MCF 10A (cell line): ENCODE results near the gene ADCY5. TPM values are rescaled to one million over a fixed set of nuclear protein-coding genes. Genes with fewer than 3 reads are reported as not detected.
A peak's percentile ranks its signal among the peaks of the same experiment; 100 is the strongest.

Source experiments
- BruUV-seq: library from RNA; stranded (reverse); fragments of 400-500 nt; replicated peaks from 2 replicates; lab custom pipeline; 2021; lab: Mats Ljungman, UMichigan
- CTCF ChIA-PET: fragments of 300-600 bp; sonication (Branson Sonifier 250); formaldehyde crosslinking; extraction: SDS; loops from one replicate; lab custom pipeline; 2021; ENCODE audit warnings: antibody characterized with exemption, inconsistent platforms; lab: Yijun Ruan, JAX
- POLR2A ChIA-PET: fragments of 300-600, 350-650 bp; sonication (Branson Sonifier 250); formaldehyde crosslinking; extraction: SDS; loops from one replicate; lab custom pipeline; 2020; ENCODE audit warnings: antibody characterized with exemption, inconsistent platforms; lab: Yijun Ruan, JAX
- DNase-seq: peaks from one replicate; pipeline ENCODE4 v3.0.0-alpha.2; 2018; ENCODE audit not compliant: unreplicated experiment
- H3K27ac Mint-ChIP-seq: one replicate; pipeline ENCODE4 v1.8.0; 2022; ENCODE audit warnings: mild to moderate bottlenecking, low read depth, mixed read lengths; ENCODE audit not compliant: unreplicated experiment
- H3K27me3 Mint-ChIP-seq: one replicate; pipeline ENCODE4 v1.8.0; 2022; ENCODE audit warnings: mixed read lengths; ENCODE audit not compliant: insufficient read depth, unreplicated experiment
- H3K36me3 Mint-ChIP-seq: one replicate; pipeline ENCODE4 v1.8.0; 2022; ENCODE audit warnings: mild to moderate bottlenecking, moderate library complexity, mixed read lengths; ENCODE audit not compliant: insufficient read depth, unreplicated experiment
- H3K4me1 Mint-ChIP-seq: one replicate; pipeline ENCODE4 v1.8.0; 2022; ENCODE audit warnings: mixed read lengths; ENCODE audit not compliant: insufficient read depth, unreplicated experiment
- H3K4me3 Mint-ChIP-seq: one replicate; pipeline ENCODE4 v1.8.0; 2022; ENCODE audit warnings: mild to moderate bottlenecking, moderate library complexity, mixed read lengths; ENCODE audit not compliant: unreplicated experiment
- H3K9me3 Mint-ChIP-seq: one replicate; pipeline ENCODE4 v1.8.0; 2022; ENCODE audit warnings: mixed read lengths; ENCODE audit not compliant: unreplicated experiment
- CTCF ChIP-seq: fragments of 200-600 bp; IDR thresholded peaks from one replicate; pipeline ENCODE4 v1.8.0; 2022; ENCODE audit warnings: antibody characterized with exemption, mild to moderate bottlenecking; ENCODE audit not compliant: unreplicated experiment
- intact Hi-C: fragments of 100-400 bp; cut with micrococcal nuclease; formaldehyde crosslinking; loops from 2 replicates; pipeline ENCODE4 v1.14.1; 2022
- total RNA-seq: library from RNA; stranded (reverse); gene quantifications from 2 replicates; pipeline ENCODE4 v1.2.3, GENCODE V29; 2022

ADCY5 gene
- total RNA-seq, 1 experiment from 2014 or later = not detected

- BruUV-seq = TSS peak; percentile 6
- Mint-ChIP-seq H3K4me1 (no peaks in the 10 kb centered on the region), H3K4me3 (no peak overlapping the region), H3K27me3 (peaks cover 22% of the 10 kb centered on the region), H3K27ac (no peak overlapping the region), H3K36me3 (peaks cover 4% of the 10 kb centered on the region), H3K9me3 (no peaks in the 10 kb centered on the region)
- CTCF ChIA-PET = interaction anchor here (0.5 to 1.7 kb wide), 8 partner anchors 9 to 471 kb away, joined by 3 to 4 read pairs (median 3); no protein-coding TSS in a partner anchor
- TF ChIP-seq CTCF = no peak
- intact Hi-C loops = no loop called here
- POLR2A ChIA-PET = interaction anchor here (1.2 kb wide), 1 partner anchor 11 kb away, joined by 4 read pairs; no protein-coding TSS in a partner anchor
- DNase-seq = no peak
These were observed 163.4 kb downstream of the ADCY5 start for GRCh38 chr3:123285479-123285878.

- no peak for TF ChIP-seq CTCF
- Mint-ChIP-seq H3K9me3 (no peaks in the 10 kb centered on the region), H3K4me1 (no peaks in the 10 kb centered on the region), H3K36me3 (peaks cover 4% of the 10 kb centered on the region), H3K27ac (no peak overlapping the region), H3K27me3 (peaks cover 18% of the 10 kb centered on the region), H3K4me3 (no peak overlapping the region)
- CTCF ChIA-PET = interaction anchor here (0.5 to 1.7 kb wide), 6 partner anchors 8 to 471 kb away, joined by 3 to 4 read pairs (median 3); no protein-coding TSS in a partner anchor
- POLR2A ChIA-PET = interaction anchor here (1.2 kb wide), 1 partner anchor 11 kb away, joined by 4 read pairs; no protein-coding TSS in a partner anchor
- no peak for DNase-seq
- intact Hi-C loops = no loop called here
- no TSS peak for BruUV-seq
These were observed 163.8 kb downstream of the ADCY5 start for GRCh38 chr3:123285066-123285465.

GRCh38 chr3:123284399-123285010, 164.4 kb downstream of the ADCY5 start:
- Mint-ChIP-seq H3K36me3 (peaks cover 4% of the 10 kb centered on the region), H3K9me3 (no peaks in the 10 kb centered on the region), H3K27me3 (peaks cover 12% of the 10 kb centered on the region), H3K27ac (no peak overlapping the region), H3K4me3 (no peak overlapping the region), H3K4me1 (no peaks in the 10 kb centered on the region)
- no peak for TF ChIP-seq CTCF
- BruUV-seq = no TSS peak
- intact Hi-C loops = no loop called here
- POLR2A ChIA-PET = interaction anchor here (1.2 kb wide), 1 partner anchor 10 kb away, joined by 4 read pairs; no protein-coding TSS in a partner anchor
- CTCF ChIA-PET = interaction anchor here (0.6 to 1.7 kb wide), 5 partner anchors 8 to 944 kb away, joined by 3 to 4 read pairs (median 3); no protein-coding TSS in a partner anchor
- DNase-seq = no peak

GRCh38 chr3:123283657-123284398, 165.1 kb downstream of the ADCY5 start:
- H3K27me3 Mint-ChIP-seq = peaks cover 12% of the 10 kb centered on the region
- TF ChIP-seq CTCF = no peak
- no TSS peak for BruUV-seq

More at GRCh38 chr3:123283657-123284398, 165.1 kb downstream of the ADCY5 start:
- intact Hi-C loops = no loop called here
- no peak for DNase-seq
- no peak overlapping the region for H3K4me3 Mint-ChIP-seq
- peaks cover 4% of the 10 kb centered on the region for H3K36me3 Mint-ChIP-seq
- ChIA-PET CTCF (interaction anchor here (0.6 to 1.7 kb wide), 3 partner anchors 13 to 943 kb away, joined by 3 to 4 read pairs (median 3); no protein-coding TSS in a partner anchor), POLR2A (no interaction called here)
- H3K4me1 Mint-ChIP-seq = no peaks in the 10 kb centered on the region
- H3K9me3 Mint-ChIP-seq = no peaks in the 10 kb centered on the region
- no peak overlapping the region for H3K27ac Mint-ChIP-seq
